SHP77 (cell line): Measurements from ENCODE around the gene NPIPB6.

Experiments
- DNase-seq, 2 experiments: peaks; one replicate each; lab custom pipeline; 2025; lab: John Stamatoyannopoulos, UW

Gene NPIPB6

GRCh38 chr16:28297784-28298510 lies 65.4 kb downstream of the NPIPB6 start:
- no peak for DNase-seq

GRCh38 chr16:28297308-28297707 lies 66.0 kb downstream of the NPIPB6 start:
- no peak for DNase-seq

GRCh38 chr16:28295276-28295675 lies 68.0 kb downstream of the NPIPB6 start:
- DNase-seq, result no peak

- DNase-seq, result no peak
Measured at GRCh38 chr16:28294201-28294600, 69.1 kb downstream of the NPIPB6 start.

- no peak for DNase-seq
Measured at GRCh38 chr16:28293601-28293960, 69.7 kb downstream of the NPIPB6 start.

- DNase-seq, result peak; percentile 43 to 54
Measured at GRCh38 chr16:28292731-28293600, 70.3 kb downstream of the NPIPB6 start.
